Hematopoietic multipotent progenitor cell (in vitro differentiated cells): ENCODE results near the gene HCFC1R1. TPM values are rescaled to one million over a fixed set of nuclear protein-coding genes. Genes with fewer than 3 reads are reported as not detected.

Source experiments
- DNase-seq, 3 donors: peaks; one replicate each; pipeline ENCODE4 v3.0.0-alpha.2; 2011 to 2015; ENCODE audit warnings: low read depth in 2 of 3, low spot score in 2 of 3
- total RNA-seq: library from RNA; depleted of rRNA; stranded (reverse); fragments of >200 nt; gene quantifications from one replicate; pipeline ENCODE4 v1.2.3, GENCODE V29; 2012

The HCFC1R1 gene
- total RNA-seq, 1 donor = 17.8 TPM

DNA sequence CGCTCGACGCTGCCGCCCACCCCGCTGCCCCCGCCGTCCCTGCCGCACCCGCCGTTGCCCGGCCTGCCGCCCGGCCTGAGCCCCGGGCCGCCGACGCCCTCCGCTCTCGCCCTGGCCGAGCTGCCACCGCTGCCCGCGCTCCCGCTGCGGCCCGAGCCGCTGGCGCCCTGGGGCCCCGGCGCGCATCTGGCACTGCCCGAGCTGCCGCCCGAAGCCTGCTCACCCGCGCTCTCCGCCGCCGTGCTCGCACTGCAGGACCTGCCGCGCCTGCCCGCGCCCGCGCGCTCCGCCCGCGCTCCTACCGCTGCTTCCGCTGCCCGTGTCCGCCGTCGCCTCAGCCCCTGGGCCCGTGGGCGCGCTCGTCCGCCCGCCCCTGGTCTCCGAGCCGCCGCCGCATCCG, 19.4 kb downstream of the HCFC1R1 start:
- peak in 1 of 3 donors; percentile 41 for DNase-seq

GRCh38 chr16:3003582-3004270, 20.0 kb downstream of the HCFC1R1 start:
- DNase-seq = peak; percentile 80 to 100 (median 99)

DNA sequence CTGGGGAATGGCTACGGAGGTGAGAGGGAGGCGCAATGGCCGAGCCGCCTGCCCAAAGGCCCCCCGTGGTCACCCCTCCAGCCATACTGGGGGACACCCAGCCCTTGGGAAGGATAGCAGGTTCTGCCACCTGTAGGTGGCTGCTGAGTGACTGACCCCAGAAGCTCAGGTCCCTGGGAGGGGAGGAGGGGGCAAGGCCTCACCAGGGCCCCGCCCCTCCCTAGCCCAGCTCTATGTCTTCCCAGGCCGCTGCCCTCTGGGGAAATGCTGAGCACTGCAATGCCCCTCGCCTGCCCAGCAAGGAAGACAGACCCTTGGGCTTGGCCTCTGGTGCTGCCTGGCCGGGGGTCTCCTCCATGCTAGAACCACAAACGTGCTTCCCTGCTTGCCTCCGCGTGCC, 22.4 kb downstream of the HCFC1R1 start:
- DNase-seq = no peak

DNA sequence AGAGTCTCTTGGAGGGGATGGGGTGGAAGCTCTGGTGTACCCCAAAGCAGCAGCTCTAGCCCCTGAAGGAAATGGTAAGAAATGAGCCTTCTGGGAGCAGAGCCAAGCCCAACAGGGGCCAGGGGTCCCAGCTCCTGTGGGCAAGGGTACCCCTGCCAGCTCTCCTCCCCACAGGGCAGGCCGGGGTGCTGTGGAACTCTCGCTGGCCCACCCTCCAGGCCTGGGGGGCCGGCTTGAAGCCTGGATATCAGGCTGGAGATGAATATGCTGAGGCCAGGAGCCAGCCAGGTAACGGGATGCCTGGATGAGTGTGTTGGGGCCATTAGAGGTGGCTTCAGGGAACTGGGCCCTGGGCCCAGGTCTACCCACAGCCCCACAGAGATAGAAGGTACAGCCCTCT, 23.2 kb downstream of the HCFC1R1 start:
- DNase-seq = no peak

GRCh38 chr16:2999929-3000328, 23.8 kb downstream of the HCFC1R1 start:
- DNase-seq = no peak

DNA sequence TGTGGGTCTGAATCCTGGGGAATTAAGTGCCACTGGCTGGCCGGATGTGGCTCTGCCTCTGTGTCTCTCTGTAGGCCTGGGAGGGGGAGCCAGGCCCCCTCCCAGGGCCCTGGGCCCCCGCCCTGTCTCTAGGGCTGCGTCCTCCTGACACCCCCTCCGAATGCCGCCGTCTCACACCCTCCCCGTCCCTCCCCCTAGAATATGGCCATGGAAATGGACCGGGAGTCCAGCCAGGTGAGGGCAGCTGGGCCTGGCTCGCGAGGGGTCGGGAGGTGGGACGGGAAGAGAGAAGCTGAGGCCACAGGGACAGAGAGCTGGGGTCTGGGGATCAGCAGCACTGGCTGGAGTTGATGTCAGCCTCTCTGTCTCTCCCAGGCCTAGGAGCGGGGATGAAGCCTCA, 27.4 kb downstream of the HCFC1R1 start:
- no peak for DNase-seq

GRCh38 chr16:2992383-2993081, 31.2 kb downstream of the HCFC1R1 start:
- no peak for DNase-seq

- no peak for DNase-seq
Observed at GRCh38 chr16:2991566-2992261, 32.0 kb downstream of the HCFC1R1 start.

- no peak for DNase-seq
Observed at GRCh38 chr16:2990891-2991290, 32.9 kb downstream of the HCFC1R1 start.

DNA sequence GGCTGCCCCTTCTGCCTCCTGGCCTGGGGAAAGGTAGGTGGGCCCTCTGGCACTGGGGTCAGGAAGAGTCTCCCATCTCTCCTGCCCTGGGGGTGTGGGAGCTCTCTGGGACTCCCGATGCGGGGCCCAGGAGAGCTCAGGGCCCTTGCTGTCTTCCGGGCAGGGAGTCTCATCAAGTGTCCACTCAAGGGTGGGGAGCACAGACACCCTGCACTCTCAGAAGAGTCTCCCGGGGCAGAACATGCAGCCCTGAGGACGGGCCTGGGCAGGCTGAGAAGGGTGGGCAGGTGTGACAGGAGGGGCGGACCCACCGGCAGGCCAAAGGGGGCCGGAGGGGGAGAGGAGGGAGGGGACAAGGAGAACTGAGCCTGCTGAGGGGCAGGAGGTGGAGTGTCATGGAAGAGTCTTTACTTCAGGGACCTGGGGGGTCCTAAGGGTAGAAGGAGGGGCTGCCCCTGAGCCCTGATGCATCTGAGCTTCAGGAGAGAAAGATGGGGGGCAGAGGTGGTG, 35.1 kb downstream of the HCFC1R1 start:
- no peak for DNase-seq

- no peak for DNase-seq
Observed at GRCh38 chr16:2987833-2988232, 35.9 kb downstream of the HCFC1R1 start.

GRCh38 chr16:2987286-2987685, 36.5 kb downstream of the HCFC1R1 start:
- DNase-seq = no peak

DNA sequence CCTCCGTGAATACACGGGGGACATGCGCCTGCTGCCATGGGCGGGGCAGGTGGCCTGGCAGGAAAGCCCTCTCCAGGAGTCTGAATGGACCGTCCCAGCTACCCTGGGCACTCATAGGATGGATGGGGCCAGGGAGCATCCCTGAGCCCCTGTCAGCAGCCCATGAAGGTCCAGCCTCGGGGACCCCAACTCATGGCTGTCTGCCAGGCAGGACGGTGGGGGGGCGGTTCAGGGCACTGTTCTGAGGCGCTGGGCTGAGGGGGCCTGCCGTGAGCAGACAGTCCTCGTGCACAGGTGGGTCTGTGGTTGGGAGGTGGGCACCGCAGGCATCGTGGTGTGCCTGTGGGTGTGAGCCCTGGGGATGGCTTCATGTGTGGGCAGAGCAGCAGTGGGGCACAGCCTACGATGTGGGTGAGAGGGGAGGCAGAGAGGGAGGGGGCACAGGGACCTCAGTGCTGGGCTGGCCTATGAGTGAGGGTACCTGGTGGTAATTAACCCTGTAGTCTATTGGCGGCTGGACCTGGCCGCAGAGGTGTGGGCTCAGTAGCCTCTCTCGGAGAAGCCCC, 37.0 kb downstream of the HCFC1R1 start:
- no peak for DNase-seq

DNA sequence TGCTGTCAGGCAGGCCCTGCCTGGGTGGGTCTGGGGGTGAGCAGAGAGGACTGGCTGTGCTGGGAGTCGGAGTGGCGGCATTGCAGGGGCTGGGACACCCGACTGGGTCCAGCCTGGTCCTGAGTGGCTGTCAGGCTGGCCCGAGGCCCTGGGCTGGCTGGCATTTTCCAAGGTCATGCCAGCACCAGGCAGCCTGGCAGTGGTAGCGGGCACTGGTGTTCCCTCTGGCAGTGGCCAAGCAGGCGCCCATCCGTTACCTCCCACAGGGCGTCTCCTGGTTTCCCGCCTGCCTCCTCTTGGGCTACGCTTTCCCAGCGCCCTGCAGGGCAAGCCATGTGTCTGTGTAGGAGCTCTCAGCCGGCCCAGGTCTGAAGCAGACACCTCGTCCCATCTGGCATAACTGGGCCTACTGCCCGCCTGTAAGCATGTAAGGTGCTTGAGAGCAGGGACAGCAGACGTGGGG, 37.8 kb downstream of the HCFC1R1 start:
- no peak for DNase-seq

GRCh38 chr16:2985462-2985861, 38.3 kb downstream of the HCFC1R1 start:
- DNase-seq = no peak

- peak in 2 of 3 donors; percentile 55 to 66 for DNase-seq
Observed at GRCh38 chr16:2983706-2984136, 40.0 kb downstream of the HCFC1R1 start.

DNA sequence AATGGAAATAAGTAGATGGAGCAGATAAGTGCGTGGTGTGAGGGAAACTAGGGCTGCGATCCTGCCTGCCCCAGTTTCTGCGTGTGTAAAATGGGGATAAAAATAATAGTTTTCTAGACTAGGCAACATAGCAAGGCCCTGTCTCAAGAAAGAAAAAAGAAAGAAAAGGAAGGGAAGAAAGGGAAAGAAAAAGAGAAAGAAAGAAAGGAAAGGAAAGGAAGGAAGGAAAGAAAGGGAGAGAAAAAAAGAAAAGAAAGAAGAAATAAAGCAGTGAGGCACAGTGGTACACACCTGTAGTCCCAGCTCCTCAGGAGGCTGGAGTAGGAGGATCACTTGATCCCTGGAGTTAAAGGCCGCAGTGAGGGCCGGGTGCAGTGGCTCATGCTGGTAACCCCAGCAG, 41.3 kb downstream of the HCFC1R1 start:
- no peak for DNase-seq

DNA sequence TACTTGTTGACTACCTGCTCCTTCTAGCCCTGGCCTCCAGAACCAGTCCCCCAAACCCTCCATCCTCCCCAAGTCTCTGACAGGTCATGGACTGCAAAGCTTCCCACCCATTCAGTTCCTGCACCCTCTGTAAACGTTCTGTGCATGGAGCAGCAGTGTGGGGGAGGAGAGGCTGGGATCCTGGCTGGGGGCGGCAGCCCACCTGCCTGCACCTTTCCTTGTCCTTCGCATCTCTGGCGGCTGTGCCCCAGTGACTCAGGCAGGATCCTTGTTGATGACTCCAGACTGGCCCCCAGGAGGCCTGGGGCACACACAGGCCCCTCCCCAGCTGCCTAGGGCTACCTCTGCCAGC, 41.9 kb downstream of the HCFC1R1 start:
- no peak for DNase-seq

- no peak for DNase-seq
Observed at GRCh38 chr16:2981177-2981898, 42.4 kb downstream of the HCFC1R1 start.
